GM18511 (cell line): ENCODE data around the gene TBC1D13.
"Not testable (repeated sequence)": the region's sequence is repeated elsewhere in the genome, so short reads cannot be mapped to it uniquely, and the experiment has no call there.

Experiments used
- ATAC-seq: cut with Tn5 transposase; IDR thresholded peaks from one replicate; pipeline ENCODE4 v1.9.1; 2021; ENCODE audit warnings: mild to moderate bottlenecking, moderate library complexity; ENCODE audit not compliant: unreplicated experiment

Gene TBC1D13, protein sequence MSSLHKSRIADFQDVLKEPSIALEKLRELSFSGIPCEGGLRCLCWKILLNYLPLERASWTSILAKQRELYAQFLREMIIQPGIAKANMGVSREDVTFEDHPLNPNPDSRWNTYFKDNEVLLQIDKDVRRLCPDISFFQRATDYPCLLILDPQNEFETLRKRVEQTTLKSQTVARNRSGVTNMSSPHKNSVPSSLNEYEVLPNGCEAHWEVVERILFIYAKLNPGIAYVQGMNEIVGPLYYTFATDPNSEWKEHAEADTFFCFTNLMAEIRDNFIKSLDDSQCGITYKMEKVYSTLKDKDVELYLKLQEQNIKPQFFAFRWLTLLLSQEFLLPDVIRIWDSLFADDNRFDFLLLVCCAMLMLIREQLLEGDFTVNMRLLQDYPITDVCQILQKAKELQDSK

DNA sequence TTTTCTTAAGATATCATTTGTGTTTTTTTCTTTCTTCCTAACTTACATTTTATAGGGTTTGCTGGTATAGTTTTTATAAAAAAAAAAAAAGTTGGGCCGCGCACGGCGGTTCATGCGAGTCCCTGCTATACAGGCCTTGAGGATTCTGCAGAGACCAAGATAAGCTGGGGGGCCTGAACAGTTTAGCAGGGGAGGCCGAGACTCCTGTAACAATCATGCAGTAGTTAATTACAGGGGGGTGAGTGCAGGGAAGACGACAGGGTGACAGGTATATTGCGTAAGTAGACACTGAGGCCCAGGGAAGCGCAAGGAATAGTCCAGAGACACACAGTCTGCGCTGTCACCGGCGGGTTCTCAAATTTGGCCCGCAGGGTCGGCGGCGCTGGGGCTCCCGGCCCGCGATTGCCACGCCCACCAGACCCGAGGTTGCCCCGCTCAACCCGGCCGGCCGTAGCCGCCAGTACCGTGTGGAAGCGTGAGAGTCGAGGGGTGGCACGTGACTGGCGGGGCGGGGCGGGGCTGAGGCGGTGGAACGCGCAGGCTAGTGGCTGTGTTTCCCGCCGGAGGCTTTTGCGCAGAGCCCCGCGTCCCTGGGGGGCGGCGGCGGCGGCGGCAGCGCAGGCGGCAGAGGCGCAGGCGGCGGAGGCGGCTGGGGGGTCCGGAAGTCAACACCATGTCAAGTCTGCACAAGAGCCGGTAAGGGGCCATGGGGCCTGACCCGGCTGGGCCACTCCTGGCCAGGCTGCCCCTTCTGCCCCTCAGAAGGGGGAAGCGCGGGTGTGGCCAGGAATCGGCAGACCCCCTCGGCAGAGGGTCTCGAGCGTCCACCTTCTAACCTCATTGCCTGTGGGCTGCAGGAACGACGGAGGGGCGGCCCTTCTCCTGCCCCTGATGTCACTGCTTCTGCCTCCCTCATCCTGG lies at the start of gene TBC1D13:
TBC1D13 (plus strand) TSS at position 573 of the 921 bp plus-strand sequence; CDS start at position 674, 101 bp downstream.
- ATAC-seq, result peak; percentile 92

DNA sequence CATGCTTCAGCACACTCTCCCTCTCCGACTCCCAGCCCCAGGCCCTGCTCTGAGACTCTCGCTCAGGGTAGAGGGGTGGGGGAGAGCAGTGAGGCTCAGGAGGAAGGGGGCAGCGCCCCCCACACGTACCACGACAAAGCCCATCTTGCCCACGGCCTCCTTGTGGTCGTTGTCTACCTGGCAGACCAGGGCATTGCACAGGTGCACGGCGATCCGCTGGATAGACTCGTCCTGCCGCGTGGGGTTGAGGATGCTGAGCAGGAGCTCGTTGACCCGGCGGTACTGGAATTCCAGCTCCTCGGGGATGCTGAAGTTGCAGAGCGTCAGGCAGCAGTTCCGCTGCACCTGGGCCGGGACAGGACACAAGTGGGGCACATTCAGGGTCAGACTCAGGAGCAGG lies 44.7 kb upstream of the TBC1D13 start:
- no peak for ATAC-seq

GRCh38 chr9:128743421-128743820 lies 43.6 kb upstream of the TBC1D13 start:
- ATAC-seq, result no peak

GRCh38 chr9:128747241-128747640 lies 39.8 kb upstream of the TBC1D13 start:
- no peak for ATAC-seq

- no peak for ATAC-seq
Observed at GRCh38 chr9:128750926-128751595, 36.0 kb upstream of the TBC1D13 start.

DNA sequence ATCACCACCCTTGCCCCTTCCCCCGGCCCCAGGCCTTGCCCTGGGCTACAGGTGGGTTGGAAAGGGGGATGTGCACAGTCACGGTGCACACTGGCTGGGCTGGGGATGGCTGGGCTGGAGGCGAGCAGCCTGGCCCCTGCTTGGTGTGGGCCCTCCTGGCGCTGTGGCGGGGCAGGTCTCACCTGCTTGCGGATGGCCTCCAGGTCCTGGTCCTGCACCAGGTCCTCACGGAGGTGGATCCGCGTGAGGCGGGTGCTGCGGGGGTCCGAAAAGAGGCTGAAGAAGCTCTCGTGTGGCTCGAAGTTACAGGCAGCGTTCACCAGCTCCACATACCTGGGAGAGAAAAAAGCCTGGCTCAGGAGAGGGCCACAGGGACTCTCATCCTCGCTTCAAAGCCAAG lies 33.4 kb upstream of the TBC1D13 start:
- ATAC-seq, result no peak

DNA sequence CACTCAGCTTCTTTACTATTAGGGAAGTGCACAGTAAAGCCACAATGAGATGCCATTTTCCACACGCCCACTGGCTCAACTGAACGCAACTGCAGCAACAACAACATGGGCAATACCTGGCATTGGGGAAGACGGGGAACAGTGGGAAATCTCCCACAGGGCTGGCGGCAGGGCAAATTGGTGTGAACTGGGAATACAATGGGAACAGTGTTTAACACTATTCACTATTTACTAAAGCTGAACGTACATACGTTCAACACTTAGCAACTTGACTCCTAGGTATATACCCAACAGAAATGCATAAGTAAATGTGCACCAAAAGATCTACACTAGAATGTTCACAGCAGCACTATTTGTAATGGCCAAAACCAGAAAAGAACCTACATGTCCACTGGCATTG lies 29.5 kb upstream of the TBC1D13 start:
- ATAC-seq, result no peak

GRCh38 chr9:128762671-128763449 lies 24.2 kb upstream of the TBC1D13 start:
- no peak for ATAC-seq

GRCh38 chr9:128764361-128764760 lies 22.7 kb upstream of the TBC1D13 start:
- ATAC-seq, result no peak

GRCh38 chr9:128765499-128765898 lies 21.6 kb upstream of the TBC1D13 start:
- ATAC-seq, result no peak

GRCh38 chr9:128768606-128769005 lies 18.4 kb upstream of the TBC1D13 start:
- ATAC-seq, result no peak

DNA sequence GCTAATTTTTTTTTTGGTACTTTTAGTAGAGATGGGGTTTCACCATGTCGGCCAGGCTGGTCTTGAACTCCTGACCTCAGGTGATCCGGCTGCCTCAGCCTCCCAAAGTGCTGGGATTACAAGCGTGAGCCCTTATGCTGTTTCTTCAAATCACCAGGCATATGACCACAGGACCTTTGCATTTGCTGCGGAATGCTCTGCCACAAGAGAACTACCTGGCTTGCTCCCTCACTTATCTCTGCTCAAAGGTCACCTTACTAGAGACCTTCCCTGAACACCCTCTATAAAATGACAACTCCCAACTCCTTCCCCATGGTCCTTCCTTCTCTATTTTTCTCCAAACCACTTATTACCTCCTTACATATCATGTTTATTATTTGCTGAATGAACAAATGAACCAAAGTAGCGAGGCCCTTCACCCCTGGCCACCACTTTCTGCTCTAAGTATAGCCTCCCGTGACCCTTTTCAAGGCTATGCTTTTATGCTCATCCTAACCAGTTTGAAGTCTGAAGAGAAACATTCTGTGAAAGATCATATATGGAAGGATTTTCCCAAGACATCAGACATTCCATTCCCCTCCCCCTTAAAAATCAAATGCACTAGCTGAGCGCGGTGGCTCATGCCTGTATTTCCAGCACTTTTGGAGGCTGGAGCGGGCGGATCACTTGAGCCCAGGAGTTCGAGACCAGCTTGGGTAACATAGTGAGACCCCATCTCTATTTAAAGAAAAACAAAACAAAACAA lies 16.6 kb upstream of the TBC1D13 start:
- ATAC-seq, result no peak

- peak; percentile 10 for ATAC-seq
Observed at GRCh38 chr9:128771094-128771721, 15.8 kb upstream of the TBC1D13 start.

DNA sequence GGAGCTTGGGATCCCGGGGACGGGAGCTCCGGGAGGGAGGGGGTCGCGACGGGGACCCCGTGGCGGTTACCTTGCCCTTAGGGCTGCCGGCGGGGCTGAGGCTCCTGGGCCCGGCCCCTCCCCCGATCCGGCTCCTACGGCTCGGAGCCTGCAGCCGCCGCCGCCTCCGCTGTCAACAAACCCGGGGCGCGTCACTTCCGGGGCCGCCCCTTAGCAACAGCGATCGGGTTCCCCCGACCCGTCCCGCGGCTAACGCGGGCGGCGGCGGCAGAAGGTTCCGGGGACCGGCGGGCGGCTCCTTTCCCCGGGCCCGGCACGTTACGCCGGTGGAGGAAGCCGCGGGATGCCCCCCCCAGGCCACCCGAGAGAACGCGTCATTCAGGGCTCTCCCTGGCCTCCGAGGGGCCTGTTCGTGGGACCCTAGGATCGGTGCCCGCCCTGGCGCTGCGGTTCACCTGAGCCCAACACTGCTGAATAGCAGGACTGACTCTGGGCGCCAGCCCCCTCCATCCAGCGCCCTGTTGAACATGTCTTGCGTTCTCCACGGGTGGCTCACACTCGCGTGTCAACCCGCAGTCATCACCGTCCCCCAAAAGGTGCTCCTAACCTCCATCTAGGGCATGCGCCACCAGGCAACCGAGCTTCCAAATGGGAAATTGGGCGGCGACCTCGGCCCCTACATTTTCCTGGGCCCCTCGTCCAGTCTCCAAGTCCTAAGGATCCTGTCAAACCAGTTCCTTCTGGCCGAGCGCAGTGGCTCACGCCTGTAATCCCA lies 15.1 kb upstream of the TBC1D13 start, which contains the start of gene ZER1:
ZER1 (minus strand) TSS at position 183 of the 775 bp plus-strand sequence. CDS start 16,362 bp downstream, outside the sequence.
- peak; percentile 90 for ATAC-seq

DNA sequence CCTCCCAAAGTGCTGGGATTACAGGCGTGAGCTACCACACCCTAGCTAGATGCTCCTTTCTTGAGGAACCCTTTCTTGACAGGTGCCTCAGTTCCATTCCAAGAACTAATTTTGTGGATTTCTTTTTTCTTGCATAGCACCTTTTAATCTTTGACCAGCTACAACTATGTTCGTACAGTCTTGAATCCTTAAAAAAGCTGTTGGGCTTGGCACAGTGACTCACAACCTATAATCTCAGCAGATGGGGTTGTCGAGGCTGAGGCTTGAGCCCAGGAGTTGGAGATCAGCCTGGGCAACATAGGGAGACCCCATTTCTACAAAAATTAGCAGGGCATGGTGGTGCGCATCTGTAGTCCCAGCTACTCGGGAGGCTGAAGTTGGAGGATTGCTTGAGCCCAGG lies 14.0 kb upstream of the TBC1D13 start:
- ATAC-seq, result no peak

DNA sequence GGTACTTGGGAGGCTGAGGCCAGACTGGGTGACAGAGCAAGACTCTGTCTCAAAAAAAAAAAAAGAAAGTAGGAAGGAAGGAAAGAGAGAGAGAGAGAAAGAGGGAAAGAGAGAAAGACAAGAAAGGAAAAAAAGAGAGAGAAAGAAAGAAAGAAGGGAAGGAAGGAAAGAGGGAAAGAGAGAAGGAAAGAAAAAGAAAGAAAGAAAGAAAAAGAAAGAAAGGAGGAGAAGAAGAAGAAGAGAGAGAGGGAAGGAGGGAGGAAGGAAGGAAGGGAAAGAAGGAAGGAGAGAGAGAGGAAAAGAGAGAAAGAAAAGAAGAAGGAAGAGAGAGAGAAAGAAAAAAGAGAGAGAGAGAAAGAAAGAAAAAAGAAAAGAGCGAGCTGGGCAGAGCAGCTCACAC lies 12.2 kb upstream of the TBC1D13 start:
- no peak for ATAC-seq

DNA sequence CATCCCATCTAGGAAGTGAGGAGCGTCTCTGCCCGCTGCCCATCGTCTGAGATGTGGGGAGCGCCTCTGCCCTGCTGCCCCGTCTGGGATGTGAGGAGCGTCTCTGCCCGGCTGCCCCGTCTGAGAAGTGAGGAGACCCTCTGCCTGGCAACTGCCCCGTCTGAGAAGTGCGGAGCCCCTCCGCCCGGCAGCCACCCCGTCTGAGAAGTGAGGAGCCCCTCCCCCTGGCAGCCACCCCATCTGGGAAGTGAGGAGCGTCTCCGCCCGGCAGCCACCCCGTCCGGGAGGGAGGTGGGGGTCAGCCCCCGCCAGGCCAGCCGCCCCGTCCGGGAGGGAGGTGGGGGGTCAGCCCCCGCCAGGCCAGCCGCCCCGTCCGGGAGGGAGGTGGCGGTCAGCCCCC lies 7.0 kb upstream of the TBC1D13 start:
- not testable (repeated sequence) for ATAC-seq
